ENCODE measurements around the gene CCDC9B.

GRCh38 chr15:40340740-40341400 is at the start of gene CCDC9B:
- no peak for TF ChIP-seq CTCF (IDR thresholded peaks at IDR 0.05; ENCODE audit: insufficient read depth, low read length)
- TF ChIP-seq POLR2AphosphoS5 (IDR thresholded peaks at IDR 0.05; ENCODE audit: low read depth): peak; percentile 41; the same call in 1 of the 2 replicates
- TF ChIP-seq REST (IDR thresholded peaks at IDR 0.05; ENCODE audit: insufficient replicate concordance, low read depth): no peak

Data from HL-60 (cell line).